Activated CD8-positive, alpha-beta memory T cell treated with anti-CD3 and anti-CD28 coated beads for 48 hours (primary cell): ENCODE results near the gene AFG1L.
"Not testable (repeated sequence)": the region's sequence is repeated elsewhere in the genome, so short reads cannot be mapped to it uniquely, and the experiment has no call there.

Source experiments
- DNase-seq, 3 experiments: peaks; one replicate each; pipeline ENCODE4 v3.0.0-alpha.2; 2020; ENCODE audit warnings: low read depth in 2 of 3, low spot score in 2 of 3

AFG1L gene

DNA sequence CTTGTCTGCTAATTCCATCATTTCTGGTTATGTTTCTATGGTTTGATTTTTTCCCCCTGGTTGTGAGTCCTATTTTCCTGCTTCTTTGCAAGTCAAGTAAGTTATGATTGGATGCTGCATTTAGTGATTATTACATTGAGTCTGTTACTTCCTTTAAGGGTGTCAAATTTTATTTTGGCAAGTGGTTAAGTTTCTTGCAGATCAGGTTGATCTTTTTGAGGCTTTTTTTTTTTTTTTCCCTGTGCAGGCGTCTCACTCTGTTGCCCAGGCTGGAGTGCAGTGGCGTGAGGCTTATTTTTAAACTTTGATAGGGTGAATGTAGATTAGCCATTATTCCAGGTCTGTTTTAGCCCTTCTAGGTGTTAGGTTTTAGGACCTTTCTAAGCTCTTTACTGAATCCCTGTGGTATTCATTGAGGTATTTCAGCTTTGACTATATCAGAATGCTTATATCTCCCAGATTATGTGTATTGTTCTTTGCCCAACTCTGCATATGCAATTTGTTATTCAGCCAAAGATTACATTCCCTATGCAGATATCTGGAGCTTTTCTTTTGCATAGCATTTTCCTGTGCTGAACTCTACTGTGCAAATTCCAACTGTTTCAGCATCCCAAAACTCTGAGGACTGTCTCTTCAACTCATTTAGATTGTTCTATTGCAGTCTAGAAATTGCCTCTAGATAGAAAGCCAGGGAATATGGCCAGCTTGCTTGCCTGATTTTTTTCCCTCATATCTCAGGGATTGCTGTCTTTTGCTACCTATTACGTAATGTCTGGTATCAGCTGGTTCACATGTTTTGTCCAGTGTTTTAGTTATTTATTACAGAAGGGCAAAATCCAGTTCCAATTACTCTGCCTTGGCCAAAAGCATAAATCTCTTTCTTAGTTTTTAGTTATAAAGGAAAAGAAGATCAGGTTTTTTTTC, 113.3 kb downstream of the AFG1L start:
- no peak for DNase-seq

- DNase-seq: no peak
These were observed 114.0 kb downstream of the AFG1L start for GRCh38 chr6:108408861-108409260.

- not testable (repeated sequence) for DNase-seq
These were observed 121.4 kb downstream of the AFG1L start for GRCh38 chr6:108416047-108416833.

- DNase-seq: no peak
These were observed 122.2 kb downstream of the AFG1L start for GRCh38 chr6:108417027-108417426.

- no peak for DNase-seq
These were observed 124.6 kb downstream of the AFG1L start for GRCh38 chr6:108419474-108419873.

DNA sequence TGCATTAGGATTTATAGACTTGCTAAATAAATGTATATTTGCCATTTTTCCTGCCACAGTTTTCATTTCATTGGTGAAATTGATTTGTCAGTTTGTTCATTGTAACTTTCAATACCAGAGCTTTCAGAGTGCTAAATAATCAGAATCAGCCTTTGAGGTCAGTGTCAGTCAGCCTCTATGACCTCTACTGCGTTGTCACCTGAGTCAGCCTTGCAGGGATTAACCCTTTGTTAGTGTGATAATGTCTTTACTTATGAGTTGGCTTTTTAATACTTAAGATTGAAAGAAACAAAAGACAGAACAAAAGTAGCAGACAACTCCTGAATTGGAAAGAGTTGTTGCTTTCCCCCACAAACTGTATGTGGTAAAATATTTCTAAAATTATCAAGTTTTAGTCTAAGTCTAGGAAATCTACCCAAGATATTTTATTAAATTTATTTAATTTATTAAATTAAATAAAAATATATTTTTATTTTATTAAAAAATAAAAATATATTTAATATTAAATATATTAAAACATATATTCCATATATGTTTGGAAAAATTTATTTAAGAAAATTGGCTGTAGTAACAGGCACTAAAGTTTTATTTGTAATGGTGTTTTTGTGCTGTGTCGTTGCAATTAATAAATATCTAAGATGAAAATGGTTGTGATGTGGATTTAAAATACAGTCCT, 125.2 kb downstream of the AFG1L start:
- DNase-seq: no peak

DNA sequence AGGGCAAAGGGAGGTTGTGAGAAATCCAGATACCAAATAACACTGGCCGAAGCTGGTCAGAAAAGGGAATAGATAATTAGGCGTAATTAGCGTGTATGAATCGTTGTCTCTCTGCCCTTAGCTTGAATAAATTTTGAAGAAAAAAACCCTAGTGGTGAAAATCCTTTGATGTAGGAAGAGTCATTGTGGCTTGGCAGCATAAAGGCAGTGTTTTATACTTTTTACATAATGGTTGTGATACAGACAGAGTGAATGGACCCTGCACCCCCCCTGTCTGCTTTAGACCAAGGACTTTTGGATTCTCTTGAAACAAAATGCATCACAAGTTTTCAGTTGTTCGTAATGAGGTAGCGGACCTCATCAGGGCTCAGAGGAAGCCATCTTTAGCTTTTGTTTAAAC, 126.5 kb downstream of the AFG1L start:
- DNase-seq: no peak

- no peak for DNase-seq
These were observed 129.3 kb downstream of the AFG1L start for GRCh38 chr6:108423982-108424705.

- no peak for DNase-seq
These were observed 130.6 kb downstream of the AFG1L start for GRCh38 chr6:108425428-108425827.

DNA sequence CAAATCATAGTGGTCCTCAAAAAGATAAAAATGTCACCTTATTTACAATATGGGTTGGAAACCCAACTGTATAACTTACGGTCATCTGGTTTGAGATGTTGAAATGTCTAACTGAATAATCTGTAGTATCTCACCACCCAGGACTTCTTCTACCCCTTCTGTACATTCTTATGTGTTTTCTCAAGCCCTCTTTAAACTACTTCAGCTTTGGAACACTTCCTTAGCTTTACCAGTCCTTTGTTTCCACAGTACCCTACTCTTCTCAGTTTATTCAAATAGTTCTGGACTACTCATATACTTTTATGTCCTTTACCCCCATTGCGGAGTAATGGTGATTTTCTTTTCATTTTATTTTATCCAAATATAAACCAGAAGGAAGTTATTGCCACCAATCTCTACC, 137.3 kb downstream of the AFG1L start:
- DNase-seq: no peak

DNA sequence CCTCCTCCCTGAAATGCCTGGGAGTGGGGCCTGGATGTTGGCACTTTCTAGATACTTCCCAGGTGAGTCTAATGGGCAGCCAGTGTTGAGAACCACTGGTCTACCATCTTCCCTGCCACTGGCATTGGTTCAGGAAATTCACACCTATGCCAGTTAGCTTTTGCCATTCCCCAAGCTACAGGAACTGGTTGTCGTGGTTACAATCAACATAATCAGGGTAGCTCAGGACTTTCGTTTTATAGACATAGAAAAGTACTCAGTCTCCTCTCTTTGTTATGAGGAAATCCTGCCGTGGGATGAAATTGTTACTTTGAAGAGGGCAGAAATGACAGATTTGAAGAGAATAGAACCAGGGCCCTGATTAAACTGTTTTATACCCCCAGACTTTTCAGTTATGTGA, 137.9 kb downstream of the AFG1L start:
- DNase-seq: no peak

GRCh38 chr6:108434222-108434621, 139.4 kb downstream of the AFG1L start:
- no peak for DNase-seq

GRCh38 chr6:108435391-108435790, 140.5 kb downstream of the AFG1L start:
- DNase-seq: no peak

- no peak for DNase-seq
These were observed 141.9 kb downstream of the AFG1L start for GRCh38 chr6:108436771-108437170.

DNA sequence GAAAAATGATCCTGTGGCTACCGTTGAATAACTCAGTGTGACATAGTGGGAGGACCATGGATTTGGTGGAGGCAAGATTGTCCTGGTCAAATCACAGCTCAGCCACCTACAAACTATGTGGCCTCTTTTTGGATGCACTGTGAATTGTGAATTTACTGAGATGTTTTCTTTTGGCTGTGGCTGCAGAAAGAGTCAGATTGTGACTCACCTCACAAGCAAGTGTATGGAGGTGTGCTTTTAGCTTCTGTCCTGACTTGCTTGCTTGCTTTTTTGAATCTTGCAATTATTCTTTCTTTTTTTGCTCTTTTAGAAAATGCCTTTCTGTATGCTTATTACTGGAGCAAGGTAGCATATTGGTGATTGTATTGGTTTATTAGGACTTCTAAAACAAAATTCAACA, 143.0 kb downstream of the AFG1L start:
- DNase-seq: no peak

GRCh38 chr6:108438918-108439317, 144.1 kb downstream of the AFG1L start:
- DNase-seq: no peak

GRCh38 chr6:108441141-108441540, 146.3 kb downstream of the AFG1L start:
- no peak for DNase-seq

DNA sequence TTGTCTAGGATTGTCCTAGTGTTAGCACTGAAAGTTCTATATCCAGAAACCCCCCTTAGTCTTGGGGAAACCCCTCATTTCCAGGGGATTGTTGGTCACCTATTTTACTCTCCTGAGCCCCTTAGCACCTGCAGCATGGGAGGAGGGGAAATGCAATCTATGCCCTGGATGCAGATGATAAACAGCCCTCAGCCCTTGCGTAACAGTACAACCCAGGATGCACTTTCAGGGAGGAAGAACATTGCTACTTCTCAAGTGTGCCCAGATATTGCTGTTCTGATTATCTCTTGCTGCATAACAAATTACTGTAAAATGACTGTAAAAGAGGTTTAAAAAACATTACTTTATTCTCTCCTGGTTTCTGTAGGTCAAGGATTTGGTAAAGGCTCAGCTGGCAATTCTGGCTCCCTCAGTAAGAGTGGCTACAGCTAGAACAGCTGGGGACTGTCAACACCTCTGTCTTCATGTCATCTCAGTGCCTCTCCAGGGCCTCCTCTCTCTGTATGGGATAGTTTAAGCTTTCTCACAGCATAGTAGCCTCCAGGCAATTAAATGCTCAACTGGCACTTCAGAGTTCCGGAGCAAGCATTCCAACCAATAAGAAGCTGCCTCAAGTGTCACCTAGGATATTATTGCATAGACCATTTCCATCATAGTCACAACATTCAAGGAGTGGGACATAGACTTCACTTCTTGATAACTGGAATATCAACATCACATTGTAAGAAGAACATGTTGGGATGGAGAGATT, 148.1 kb downstream of the AFG1L start:
- DNase-seq: no peak

DNA sequence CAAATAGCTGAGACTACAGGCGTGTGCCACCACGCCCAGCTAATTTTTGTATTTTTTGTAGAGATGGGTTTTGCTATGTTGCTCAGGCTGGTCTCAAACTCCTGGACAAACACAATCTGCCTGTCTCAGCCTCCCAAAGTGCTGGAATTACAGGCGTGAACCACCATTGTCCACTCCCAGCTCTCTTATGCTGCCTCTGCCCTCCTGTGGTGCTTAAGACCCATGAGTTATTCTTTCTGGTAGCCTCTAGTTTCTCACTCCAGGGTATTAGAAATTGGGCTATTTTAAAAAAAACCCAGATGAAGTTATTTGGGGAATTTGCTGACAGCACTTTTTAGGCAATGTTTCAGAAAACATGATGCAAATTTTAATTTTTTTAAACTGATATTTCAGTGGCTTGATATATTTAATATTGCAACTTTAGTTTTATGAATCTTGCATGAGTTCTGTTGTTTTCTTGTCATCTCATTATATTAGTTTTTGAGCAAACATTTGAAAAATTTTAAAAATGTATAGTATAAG, 151.8 kb downstream of the AFG1L start:
- DNase-seq: no peak

DNA sequence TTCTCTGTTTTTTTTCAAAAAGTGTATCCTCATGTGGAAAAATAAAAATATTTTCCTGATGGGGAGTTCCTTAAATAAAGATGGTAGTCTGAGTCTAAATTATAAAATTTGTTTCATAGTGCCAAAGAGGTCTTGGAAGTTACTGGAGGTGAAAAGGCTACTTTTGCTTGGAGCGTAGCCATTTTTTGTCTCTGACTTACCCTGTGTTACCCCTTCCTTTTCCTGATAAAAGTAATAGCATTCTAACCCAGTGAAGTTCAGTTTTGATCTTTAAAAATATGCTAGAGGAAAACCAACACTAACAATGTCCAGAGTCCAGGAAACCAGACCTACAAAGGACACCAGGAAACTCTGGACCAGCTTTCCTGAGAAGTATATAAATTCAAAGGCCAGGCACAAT, 153.6 kb downstream of the AFG1L start:
- DNase-seq: no peak
